GM10266 (cell line): ENCODE results near the gene HLA-A.

ENCODE experiments used
- DNase-seq: peaks from one replicate; pipeline ENCODE4 v3.0.0; 2012; ENCODE audit errors: extremely low spot score
- TF ChIP-seq, protein P1 (sequence below): IDR thresholded peaks from 2 replicates; pipeline ENCODE4 v1.5.1; 2012; ENCODE audit warnings: mild to moderate bottlenecking, low read depth; ENCODE audit not compliant: control insufficient read depth, insufficient read depth; ENCODE audit errors: missing control alignments

The HLA-A gene

GRCh38 chr6:29946223-29947076 is 4.1 kb downstream of the HLA-A start:
- TF ChIP-seq, protein P1, sequence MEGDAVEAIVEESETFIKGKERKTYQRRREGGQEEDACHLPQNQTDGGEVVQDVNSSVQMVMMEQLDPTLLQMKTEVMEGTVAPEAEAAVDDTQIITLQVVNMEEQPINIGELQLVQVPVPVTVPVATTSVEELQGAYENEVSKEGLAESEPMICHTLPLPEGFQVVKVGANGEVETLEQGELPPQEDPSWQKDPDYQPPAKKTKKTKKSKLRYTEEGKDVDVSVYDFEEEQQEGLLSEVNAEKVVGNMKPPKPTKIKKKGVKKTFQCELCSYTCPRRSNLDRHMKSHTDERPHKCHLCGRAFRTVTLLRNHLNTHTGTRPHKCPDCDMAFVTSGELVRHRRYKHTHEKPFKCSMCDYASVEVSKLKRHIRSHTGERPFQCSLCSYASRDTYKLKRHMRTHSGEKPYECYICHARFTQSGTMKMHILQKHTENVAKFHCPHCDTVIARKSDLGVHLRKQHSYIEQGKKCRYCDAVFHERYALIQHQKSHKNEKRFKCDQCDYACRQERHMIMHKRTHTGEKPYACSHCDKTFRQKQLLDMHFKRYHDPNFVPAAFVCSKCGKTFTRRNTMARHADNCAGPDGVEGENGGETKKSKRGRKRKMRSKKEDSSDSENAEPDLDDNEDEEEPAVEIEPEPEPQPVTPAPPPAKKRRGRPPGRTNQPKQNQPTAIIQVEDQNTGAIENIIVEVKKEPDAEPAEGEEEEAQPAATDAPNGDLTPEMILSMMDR: no peak
- DNase-seq: no peak

GRCh38 chr6:29947077-29947980 is 5.0 kb downstream of the HLA-A start:
- TF ChIP-seq, protein P1: no peak
- DNase-seq: no peak

DNA sequence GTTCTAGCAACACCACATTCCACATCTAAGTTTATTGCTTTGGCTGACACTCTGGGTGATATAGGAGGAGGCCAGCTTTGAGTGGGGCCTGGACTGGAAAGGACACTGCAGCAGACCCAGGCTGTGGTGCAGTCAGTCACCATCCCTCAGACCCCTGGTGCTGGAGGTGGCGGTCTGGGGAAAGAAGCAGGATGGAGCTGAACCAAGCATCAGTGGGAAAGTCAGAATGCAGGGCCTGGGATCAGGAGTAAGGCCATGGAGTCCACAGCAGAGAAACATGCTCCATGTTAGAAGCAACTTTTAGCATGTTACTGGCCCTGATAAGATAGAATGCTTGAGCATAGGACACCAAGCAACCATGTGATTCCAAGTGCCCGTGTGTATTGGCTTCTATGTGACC is 5.9 kb downstream of the HLA-A start:
- no peak for DNase-seq
- TF ChIP-seq, protein P1: no peak

DNA sequence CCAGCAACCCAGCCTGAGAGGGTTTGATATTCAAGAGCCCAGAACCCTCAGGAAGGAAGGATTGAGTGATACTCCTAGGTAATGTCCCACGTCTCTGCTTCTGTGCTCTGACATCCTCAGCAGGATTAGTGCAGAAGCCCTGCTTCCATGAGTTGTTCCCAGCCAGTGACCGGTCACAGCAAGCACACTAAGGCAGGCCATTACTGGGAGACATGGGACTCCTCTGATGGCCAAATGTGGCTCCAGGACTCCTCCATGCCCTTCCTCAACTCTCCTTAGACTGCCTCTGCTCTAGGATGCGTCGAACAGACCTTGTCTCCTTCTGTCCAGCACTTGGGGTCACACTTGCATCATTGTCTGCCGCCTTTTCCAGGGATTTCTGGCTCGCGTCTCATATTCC is 7.6 kb downstream of the HLA-A start:
- DNase-seq: no peak
- TF ChIP-seq, protein P1: no peak

GRCh38 chr6:29951882-29952281 is 9.6 kb downstream of the HLA-A start:
- no peak for DNase-seq
- TF ChIP-seq, protein P1: no peak

- DNase-seq: no peak
- TF ChIP-seq, protein P1: no peak
These were observed 10.7 kb downstream of the HLA-A start for GRCh38 chr6:29953001-29953441.
